ENCODE measurements around the gene PARL. TPM values are rescaled to one million over a fixed set of nuclear protein-coding genes. Genes with fewer than 3 reads are reported as not detected.

Gene PARL
- total and polyA plus RNA-seq, 2 of the 8 experiments (the other 6 are each of a cell fraction or from before 2014, with no cell fraction given) = 62.7 to 85.0 TPM

DNA sequence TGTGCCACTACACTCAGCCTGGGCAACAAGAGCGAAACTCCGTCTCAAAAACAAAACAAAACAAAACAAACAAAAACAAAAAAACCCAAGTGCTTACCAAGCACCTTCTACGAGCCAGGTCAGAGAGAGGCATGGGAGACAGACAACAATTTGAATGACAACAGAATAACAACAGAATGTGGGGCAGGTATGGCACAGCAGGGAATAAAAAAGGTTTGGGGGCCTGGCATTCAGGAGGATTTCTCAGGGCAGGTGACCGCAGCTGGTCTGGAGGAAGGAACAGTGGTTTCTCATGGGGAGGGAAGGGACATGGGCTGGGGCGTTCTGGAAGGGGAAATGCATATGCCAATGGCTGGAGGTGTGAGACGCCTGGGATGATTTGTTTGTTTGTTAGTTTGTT, 22.5 kb upstream of the PARL start:
- DNase-seq (ENCODE audit: low read depth in 1 of 2, low spot score in 2 of 2) = no peak
- Histone ChIP-seq H4K20me1 (replicated peaks in 1 of 2; ENCODE audit: control insufficient read depth in 1 of 2, insufficient read depth in 2 of 2, low read length in 2 of 2) (peaks cover 0 to 2% of the 10 kb centered on the region in 2 experiments), H3K14ac (ENCODE audit: insufficient read length) (no peak overlapping the region), H3K36me3 (ENCODE audit: control insufficient read depth in 2 of 4, insufficient read depth in 4 of 4, low read length in 3 of 4) (no peaks in the 10 kb centered on the region), H4K8ac (ENCODE audit: extremely low read depth, insufficient read depth, low read length) (no peak overlapping the region), H4K5ac (ENCODE audit: insufficient read length, low read depth, low read length) (no peak overlapping the region), H3K56ac (replicated peaks; ENCODE audit: insufficient read length, low read depth, low read length) (no peak overlapping the region), H2BK5ac (ENCODE audit: low read depth, low read length) (no peak overlapping the region), H3K27me3 (replicated peaks in 1 of 4; ENCODE audit: control insufficient read depth in 3 of 4, extremely low read depth in 1 of 4, insufficient read depth in 3 of 4, low read length in 3 of 4) (no peaks in the 10 kb centered on the region), H3K9me3 (ENCODE audit: insufficient read depth in 2 of 2, low read depth in 1 of 2, low read length in 1 of 2) (no peaks in the 10 kb centered on the region), H3K79me1 (ENCODE audit: low read depth, low read length) (no peaks in the 10 kb centered on the region), H3K79me2 (ENCODE audit: control insufficient read depth in 1 of 2, insufficient read depth in 2 of 2, low read length in 2 of 2) (no peaks in the 10 kb centered on the region), H3K18ac (ENCODE audit: extremely low read depth, low read length) (no peak overlapping the region; the same call in 1 of the 2 replicates), H2BK120ac (replicated peaks; ENCODE audit: low read depth, low read length) (no peak overlapping the region), H2AFZ (ENCODE audit: low read length) (no peak overlapping the region), H3K23me2 (ENCODE audit: low read depth, low read length) (no peaks in the 10 kb centered on the region), H2AK5ac (ENCODE audit: low read depth, low read length) (no peak overlapping the region), H3K23ac (ENCODE audit: insufficient read length) (no peak overlapping the region), H3K4me3 (ENCODE audit: extremely low read depth in 1 of 4, insufficient read depth in 2 of 4, low read depth in 3 of 4, low read length in 4 of 4) (no peak overlapping the region), H3K27ac (ENCODE audit: low read depth, low read length) (no peak overlapping the region), H2BK20ac (ENCODE audit: low read length) (no peak overlapping the region), H3K9ac (replicated peaks in 1 of 4; ENCODE audit: extremely low read depth in 1 of 4, low read depth in 3 of 4, low read length in 3 of 4) (no peak overlapping the region), H3K4me1 (replicated peaks in 1 of 4; ENCODE audit: control insufficient read depth in 3 of 4, insufficient read depth in 4 of 4, low read length in 3 of 4) (peaks cover 0 to 3% (median under 1%) of the 10 kb centered on the region in 4 experiments; a peak in 3 of 7 replicates), H3K4ac (replicated peaks; ENCODE audit: insufficient read length, low read depth, low read length) (no peak overlapping the region), H2BK15ac (ENCODE audit: low read length) (no peak overlapping the region), H4K91ac (replicated peaks; ENCODE audit: insufficient read length, low read length) (no peak overlapping the region), H2BK12ac (ENCODE audit: low read depth, low read length) (no peak overlapping the region), H3K4me2 (ENCODE audit: insufficient read depth in 1 of 2, low read depth in 2 of 2, low read length in 2 of 2) (no peak overlapping the region; a peak in 1 of 4 replicates)
- 78% methylated on average over 6 of the region's 6 CpGs; no CpG with 5 or more reads in 1 of the 2 experiments for WGBS, 2 experiments (ENCODE audit: extremely low coverage in 1 of 2, insufficient coverage in 1 of 2, insufficient read length in 1 of 2, insufficient replicate concordance in 2 of 2, low coverage in 1 of 2, low lambda C conversion rate in 2 of 2, missing lambda C conversion rate in 1 of 2)
- ChIA-PET POLR2A (ENCODE audit: partially characterized antibody) (no interaction called here), CTCF (ENCODE audit: partially characterized antibody) (interaction anchor here (1.0 to 5.3 kb wide), 5 partner anchors 9 to 484 kb away, joined by 3 to 53 read pairs (median 7); no protein-coding TSS in a partner anchor)
- FAIRE-seq = peak; percentile 7
- TF ChIP-seq POU5F1 (IDR thresholded peaks at IDR 0.05; ENCODE audit: low read depth, low read length) (no peak), TEAD4 (IDR thresholded peaks at IDR 0.05; ENCODE audit: low read depth, low read length) (peak; percentile 41; the same call in 1 of the 2 replicates)

All from H1 (cell line).